ENCODE results near the gene DCAKD.

GRCh38 chr17:45035848-45036247 lies 15.6 kb downstream of the DCAKD start:
- TF ChIP-seq POLR2A (IDR thresholded peaks at IDR 0.05; ENCODE audit: borderline replicate concordance, extremely low read depth, insufficient read depth, insufficient read length) (no peak), POLR2AphosphoS5 (IDR thresholded peaks at IDR 0.05; ENCODE audit: low read depth, low read length) (no peak), YY1 (IDR thresholded peaks at IDR 0.05; ENCODE audit: extremely low read depth, insufficient replicate concordance, low read depth, low read length) (no peak), EZH2phosphoT487 (IDR thresholded peaks at IDR 0.05; ENCODE audit: borderline replicate concordance) (no peak)
- TF ChIP-seq, protein P1, sequence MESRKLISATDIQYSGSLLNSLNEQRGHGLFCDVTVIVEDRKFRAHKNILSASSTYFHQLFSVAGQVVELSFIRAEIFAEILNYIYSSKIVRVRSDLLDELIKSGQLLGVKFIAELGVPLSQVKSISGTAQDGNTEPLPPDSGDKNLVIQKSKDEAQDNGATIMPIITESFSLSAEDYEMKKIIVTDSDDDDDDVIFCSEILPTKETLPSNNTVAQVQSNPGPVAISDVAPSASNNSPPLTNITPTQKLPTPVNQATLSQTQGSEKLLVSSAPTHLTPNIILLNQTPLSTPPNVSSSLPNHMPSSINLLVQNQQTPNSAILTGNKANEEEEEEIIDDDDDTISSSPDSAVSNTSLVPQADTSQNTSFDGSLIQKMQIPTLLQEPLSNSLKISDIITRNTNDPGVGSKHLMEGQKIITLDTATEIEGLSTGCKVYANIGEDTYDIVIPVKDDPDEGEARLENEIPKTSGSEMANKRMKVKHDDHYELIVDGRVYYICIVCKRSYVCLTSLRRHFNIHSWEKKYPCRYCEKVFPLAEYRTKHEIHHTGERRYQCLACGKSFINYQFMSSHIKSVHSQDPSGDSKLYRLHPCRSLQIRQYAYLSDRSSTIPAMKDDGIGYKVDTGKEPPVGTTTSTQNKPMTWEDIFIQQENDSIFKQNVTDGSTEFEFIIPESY (IDR thresholded peaks at IDR 0.05; ENCODE audit: extremely low read depth, insufficient replicate concordance, low read length) = no peak
- TF ChIP-seq, protein P2, sequence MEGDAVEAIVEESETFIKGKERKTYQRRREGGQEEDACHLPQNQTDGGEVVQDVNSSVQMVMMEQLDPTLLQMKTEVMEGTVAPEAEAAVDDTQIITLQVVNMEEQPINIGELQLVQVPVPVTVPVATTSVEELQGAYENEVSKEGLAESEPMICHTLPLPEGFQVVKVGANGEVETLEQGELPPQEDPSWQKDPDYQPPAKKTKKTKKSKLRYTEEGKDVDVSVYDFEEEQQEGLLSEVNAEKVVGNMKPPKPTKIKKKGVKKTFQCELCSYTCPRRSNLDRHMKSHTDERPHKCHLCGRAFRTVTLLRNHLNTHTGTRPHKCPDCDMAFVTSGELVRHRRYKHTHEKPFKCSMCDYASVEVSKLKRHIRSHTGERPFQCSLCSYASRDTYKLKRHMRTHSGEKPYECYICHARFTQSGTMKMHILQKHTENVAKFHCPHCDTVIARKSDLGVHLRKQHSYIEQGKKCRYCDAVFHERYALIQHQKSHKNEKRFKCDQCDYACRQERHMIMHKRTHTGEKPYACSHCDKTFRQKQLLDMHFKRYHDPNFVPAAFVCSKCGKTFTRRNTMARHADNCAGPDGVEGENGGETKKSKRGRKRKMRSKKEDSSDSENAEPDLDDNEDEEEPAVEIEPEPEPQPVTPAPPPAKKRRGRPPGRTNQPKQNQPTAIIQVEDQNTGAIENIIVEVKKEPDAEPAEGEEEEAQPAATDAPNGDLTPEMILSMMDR (IDR thresholded peaks at IDR 0.05 in 2 of 3, conservative IDR thresholded peaks at IDR 0.05 in 1 of 3; ENCODE audit: borderline replicate concordance in 1 of 3, insufficient read depth in 1 of 3, low read depth in 2 of 3, low read length in 2 of 3) = no peak
